DMS153 (cell line): Measurements from ENCODE around the gene TNFRSF6B.
"Not testable (repeated sequence)": the region's sequence is repeated elsewhere in the genome, so short reads cannot be mapped to it uniquely, and the experiment has no call there.

Source experiments
- DNase-seq: peaks from one replicate; lab custom pipeline; 2025; lab: John Stamatoyannopoulos, UW

The TNFRSF6B gene

DNA sequence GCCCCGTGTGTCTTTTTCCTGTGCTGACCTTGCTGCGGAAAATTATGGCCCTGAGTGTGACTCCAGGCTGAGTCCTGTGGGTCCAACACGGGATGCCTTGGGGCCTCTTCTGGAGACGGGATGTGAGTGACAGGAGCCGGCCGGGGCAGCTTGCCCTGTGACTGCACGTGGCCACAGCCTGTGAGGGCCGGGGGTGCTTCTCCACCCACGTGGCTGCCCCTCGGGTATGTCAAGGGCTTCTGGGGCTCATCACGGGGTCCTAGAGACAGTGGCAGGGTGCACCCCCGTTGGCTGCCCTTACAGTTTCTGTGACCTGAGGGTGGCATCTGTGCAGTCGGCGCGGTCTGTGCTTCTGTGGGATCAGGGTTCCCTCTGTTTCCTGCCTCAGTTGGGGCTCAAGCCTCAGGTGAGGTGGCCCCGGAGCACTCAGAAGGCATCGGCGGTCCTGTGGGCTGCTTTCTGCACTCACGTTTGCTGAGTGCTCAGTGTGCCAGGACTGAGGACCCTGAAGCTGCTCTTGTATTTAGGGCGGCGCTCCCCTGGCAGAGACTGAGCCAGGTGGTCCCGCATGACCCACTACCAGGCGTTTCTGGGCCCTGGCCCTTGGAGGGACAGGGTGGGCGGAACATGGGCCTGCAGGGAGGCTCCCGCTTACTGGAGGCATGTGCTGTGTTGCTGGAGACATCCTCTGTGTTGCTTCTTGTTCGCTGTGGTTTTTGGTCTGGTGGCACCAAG lies 33.0 kb upstream of the TNFRSF6B start:
- no peak for DNase-seq

DNA sequence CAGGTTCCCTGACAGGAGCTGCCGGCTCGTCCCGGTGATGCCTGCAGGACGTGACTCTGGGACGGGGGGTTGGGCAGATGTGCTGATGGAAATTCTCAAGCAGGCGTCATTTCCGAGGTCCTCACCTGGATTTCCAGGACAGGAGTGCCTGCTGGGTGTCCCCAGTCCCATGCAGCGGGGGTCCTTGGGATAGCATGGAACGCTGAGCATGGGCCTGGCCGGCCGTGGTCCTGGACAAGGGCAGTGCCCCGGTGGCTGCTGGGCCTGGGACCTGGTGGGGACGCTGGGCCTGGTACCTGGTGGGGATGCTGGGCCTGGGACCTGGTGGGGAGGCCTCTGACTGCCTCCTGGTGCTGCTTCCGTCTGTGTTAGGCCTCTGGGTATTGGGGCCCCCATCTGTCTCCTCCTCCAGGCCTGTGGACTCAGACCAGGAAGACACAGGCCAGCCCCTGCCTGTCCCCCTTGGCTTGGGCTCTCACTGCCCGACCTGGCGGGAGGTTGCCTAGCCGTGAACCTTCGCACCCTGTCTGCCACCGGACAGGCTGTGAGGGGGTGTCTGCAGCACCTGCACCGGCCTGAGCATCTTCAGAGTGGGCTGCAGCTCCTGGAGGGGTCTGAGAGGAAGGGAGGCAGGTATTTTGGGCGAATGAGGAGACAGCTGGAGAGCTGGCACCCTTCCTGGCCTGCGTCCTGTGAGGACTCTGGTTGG lies 32.2 kb upstream of the TNFRSF6B start:
- no peak for DNase-seq

DNA sequence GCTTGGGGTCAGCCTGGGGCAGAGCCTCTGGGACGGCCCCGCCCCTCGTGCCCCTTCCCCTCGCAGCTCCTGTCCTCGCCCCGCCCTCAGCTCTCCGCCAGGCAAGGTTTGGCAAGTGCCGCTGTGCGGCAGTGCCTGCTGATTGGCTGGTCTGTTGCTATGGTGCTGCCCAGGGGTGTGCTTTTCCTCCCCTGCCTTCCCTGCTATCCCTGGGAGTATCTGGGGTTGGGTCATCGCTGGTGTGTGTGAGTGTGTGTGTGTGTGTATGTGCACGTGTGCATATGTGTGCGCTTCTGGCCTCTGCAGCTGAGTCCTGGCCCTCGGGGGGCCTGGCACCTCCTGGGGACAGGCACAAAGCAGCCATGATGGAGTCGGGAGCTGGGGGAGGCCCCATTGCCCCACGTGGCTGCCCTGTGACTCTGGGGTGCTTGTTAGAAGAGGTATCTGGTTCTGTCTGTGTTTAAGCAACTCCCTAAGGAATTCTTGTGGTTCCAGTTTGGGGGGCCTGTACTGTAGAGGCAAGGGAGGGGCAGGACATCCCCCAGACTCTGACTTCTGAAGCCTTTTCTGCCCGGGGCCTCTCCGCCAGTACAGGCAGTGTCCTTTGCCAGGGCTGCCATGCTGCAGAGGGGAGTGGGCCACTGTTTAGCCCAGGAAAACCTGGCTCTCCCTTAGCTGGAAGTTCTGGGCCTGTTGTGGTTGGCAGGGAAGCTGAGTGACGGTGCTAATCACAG lies 31.4 kb upstream of the TNFRSF6B start:
- DNase-seq: no peak

DNA sequence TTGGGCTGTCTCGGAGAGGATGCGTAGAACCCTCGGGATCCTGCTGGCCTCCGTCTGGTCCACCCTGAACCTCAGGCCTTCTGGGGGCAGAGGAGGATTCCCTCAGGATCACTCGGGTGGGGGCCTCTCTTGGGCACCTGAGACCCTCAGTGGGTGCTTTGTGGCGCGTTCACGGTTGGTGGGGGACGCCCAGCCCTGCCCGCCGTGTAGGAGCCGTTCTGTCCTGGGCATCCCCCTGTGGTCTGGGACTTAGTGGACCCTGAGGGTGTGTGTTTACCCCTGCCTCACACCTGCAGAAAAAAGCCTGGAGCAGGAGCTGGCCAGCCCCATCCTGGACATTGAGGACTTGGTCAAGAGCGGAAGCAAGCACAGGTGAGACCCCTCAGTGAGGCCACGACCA lies 30.7 kb upstream of the TNFRSF6B start:
- DNase-seq: no peak

DNA sequence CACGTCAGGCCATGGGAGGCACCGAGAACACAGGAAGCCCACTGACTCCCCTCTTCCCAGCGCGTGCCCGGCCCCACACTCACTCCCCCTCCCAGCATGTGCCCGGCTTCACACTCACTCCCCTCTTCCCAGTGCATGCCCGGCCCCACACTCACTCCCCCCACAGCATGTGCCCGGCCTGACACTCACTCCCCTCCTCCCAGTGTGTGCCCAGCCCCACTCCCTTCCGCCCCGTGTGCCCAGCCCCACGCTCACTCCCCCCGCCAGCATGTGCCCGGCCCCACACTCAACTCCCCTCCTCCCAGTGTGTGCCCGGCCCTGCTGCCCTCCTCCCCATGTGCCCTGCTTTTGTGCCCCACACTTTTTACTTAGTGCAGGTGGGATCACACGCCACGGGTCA lies 28.6 kb upstream of the TNFRSF6B start:
- no peak for DNase-seq

DNA sequence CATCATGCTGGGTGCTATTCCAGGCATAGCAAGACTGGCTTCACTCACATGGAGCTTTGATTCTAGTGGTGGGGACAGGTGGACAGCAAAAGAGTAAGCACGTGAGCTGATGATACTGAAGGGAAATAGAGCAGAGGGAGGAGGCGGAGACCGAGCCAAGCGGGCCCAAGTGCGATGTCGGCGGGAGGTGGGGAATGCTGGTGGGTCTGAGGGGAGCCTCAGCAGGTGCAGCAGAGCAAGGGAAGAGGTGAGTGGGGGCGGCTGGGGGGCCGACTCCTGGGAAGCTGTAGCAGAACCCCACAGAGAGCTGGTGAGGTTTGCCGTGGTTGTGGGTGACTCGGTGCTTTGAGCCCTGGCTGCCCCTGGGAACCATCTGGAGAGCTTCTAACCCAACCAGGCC lies 28.1 kb upstream of the TNFRSF6B start:
- no peak for DNase-seq

DNA sequence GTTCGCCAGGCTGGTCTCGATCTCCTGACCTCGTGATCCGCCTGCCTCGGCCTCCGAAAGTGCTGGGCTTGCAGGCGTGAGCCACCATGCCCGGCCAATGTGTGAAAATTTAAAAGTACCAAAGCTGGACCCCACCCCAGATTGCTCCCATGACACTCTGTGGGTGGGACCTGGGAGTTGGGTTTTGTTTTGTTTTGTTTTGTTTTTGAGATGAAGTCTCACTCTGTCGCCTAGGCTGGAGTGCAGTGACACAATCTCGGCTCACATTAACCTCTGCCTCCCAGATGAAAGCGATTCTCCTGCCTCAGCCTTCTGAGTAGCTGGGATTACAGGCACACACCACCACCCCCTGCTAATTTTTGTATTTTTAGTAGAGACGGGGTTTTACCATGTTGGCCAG lies 24.8 kb upstream of the TNFRSF6B start:
- not testable (repeated sequence) for DNase-seq

DNA sequence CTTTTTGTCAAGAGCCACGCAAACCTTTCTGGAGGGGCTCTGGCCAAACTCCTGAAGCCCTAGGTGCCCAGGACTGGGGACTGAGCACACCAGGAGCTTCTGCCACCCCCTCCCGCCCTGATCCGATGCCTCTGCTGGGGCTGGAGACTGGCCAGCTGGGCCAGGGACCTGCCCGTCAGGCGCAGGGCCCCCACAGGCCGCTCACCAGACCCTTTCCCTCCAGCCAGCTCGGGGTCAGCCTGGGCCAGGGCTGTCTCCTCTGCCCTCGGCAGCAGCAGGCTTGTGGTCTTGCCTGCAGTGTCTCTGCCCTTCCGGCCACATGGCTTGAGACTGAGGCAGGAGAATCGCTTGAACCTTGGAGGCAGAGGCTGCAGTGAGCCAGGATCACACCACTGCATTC lies 23.8 kb upstream of the TNFRSF6B start:
- DNase-seq: no peak

DNA sequence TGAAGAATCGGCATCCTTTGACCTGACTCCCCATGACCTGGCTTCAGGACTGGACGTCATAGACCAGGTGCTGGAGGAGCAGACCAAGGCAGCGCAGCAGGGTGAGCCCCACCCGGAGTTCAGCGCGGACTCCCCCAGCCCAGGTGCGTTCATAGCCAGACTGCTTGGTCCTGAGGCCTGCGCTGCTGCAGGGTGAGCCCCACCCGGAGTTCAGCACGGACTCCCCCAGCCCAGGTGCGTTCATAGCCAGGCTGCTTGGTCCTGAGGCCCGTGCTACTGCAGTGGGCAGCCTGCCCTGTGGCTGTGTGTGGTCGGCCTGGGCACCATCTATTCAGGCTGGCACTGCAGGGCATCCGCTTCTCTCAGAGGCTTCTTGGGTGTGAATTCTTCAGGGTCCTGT lies 22.5 kb upstream of the TNFRSF6B start:
- DNase-seq: no peak

DNA sequence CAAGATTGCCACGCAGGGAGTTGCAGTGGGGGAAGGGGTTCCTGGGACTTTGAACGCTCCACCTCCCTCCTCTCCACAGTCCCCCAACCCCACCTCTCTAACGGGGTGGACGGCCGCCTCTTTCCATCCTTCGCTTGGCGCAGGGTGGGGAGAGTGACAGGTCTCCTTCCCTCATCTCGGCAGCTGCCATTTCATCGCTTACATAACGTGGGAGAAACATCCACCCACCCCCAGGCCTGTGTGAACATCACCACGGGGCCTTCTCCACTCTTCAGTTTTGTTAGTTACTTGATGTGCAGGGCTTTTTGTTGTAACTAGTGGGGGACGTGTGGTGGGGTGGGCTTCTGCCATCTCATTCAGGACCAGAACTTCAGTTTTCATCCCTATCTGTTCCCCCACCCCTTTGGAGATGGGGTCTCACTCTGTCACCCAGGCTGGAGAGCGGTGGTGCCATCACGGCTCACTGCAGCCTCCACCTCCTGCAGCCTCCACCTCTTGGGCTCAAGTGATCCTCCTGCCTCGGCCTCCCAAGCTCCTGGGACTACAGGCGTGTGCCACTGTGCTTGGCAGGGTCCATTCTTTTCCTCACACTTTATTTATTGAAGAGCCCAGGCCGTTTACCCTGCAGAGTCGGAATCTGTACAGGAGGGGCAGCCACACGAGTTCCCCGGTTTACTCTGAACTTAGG lies 20.6 kb upstream of the TNFRSF6B start:
- no peak for DNase-seq

DNA sequence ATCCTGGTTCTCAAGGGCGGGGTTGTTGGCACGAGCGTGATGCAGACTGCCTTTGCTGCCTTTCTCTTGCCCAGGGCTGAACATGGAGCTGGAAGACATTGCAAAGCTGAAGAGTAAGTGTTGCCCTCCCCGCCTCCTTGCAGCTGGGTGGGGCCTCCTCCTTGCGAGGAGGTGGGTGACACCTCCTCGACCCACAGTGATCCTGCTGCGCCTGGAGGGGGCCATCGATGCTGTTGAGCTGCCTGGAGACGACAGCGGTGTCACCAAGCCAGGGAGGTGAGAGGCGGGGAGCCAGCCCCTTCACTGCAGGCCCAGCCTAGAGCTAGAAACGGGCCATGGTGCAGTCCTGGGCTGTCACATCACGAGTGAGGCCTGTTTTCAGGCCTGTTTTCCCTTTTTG lies 18.4 kb upstream of the TNFRSF6B start:
- no peak for DNase-seq

DNA sequence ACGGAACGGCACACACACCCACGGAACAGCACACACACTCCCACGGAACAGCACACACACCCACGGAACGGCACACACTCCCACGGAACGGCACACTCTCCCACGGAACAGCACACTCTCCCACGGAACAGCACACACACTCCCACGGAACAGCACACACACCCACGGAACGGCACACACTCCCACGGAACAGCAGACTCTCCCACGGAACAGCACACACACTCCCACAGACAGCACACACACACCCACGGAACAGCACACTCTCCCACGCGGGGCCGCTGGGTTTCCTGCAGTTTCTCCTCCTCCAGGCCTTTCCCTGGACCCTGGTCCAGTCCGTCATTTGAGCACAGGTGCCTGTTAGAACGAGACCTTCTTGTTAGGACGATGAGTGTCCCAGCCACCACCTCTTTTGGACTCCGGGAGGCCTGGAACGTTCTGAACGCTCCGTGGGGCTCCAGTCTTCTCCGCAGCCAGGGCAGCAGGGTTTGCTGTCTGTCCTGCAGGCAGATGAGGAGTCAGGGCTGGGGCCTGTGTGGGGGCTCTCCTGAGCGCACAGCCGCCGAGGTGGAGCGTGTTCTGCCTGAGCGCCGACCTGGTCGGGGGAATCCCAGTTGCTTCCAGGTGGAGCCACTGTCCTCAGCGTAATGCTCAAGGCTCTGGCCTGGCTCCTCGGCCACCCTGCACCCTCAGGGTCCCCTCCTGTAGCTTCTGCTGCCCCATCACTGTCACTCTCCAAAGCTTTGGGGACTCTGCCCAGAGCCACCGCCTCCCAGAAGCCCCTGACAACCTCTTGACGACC lies 17.6 kb upstream of the TNFRSF6B start:
- DNase-seq: no peak

DNA sequence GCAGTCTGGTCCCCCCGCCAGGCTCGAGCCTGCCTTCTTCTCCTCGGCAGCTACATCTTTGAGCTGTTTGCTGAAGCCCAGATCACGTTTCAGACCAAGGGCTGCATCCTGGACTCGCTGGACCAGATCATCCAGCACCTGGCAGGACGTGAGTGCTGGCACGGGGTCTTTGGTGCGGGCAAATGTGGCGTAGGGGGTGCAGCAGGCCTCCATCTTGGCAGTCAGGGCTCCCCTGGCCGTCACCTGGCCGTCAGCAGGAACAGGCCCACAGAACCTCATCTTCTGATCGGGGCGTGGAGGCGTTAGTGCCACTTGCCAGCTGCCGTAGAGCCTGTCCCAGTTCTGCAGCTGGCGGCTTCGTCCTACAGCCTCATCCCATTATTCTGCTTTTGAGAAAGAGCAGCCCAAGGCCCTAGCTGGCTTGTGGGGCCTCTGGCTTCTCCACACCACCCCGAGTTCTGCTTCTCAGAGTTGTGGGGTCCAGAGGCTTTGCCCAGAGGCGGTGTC lies 16.6 kb upstream of the TNFRSF6B start:
- DNase-seq: no peak

DNA sequence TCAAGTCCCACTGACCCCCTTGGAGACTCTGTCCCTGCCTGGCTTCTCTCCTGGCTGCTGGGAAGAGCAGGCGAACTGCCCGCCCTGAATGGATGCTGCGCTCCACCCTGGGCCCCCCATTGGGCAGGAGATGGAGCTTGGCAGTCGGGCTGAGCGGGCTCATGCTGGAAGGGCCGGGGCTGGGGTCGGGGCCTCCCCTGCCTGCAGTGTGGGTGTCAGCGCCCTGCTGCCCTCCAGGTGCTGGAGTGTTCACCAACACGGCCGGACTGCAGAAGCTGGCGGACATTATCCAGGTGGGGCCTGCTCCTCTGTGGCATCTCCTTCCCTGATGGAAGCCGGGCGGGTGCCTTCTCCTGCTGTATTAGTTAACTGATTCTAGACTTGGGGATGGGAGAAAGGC lies 16.0 kb upstream of the TNFRSF6B start:
- DNase-seq: no peak

DNA sequence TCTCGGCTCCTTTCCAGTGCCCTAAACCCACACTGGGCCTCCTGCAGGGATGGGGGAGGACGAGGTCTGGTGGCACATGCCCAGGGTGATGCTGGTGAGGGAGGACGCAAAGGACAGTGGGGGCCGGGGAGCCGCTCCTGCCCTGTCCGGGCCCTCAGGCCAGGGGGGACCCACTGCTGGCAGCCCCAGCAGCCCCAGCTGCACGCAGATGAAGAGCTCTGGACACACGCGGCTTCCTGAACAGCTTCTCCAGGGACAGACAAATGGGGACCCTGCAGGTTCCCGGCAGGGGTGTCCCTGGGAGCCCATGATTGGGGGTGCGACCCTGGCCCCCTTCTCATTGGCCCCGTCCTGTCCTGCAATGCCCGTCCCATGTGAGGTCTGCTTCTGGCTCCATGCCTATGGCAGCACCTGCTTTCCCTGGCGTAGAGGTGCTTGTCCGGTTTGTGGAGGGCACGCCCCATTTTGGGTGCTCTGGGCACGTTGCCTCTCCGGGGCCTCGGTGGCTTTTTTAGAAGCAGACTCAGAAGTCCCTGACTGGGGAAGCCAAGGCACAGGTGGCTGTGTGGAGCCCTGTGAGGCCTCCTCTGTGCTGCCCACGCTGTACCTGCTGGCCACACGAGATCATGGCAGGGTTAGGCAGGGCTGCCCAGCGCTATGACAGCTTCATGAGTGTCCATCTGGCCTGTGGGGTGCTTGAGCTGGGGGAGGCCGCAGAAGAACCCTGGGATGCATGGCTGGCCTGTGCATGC lies 15.4 kb upstream of the TNFRSF6B start:
- no peak for DNase-seq

DNA sequence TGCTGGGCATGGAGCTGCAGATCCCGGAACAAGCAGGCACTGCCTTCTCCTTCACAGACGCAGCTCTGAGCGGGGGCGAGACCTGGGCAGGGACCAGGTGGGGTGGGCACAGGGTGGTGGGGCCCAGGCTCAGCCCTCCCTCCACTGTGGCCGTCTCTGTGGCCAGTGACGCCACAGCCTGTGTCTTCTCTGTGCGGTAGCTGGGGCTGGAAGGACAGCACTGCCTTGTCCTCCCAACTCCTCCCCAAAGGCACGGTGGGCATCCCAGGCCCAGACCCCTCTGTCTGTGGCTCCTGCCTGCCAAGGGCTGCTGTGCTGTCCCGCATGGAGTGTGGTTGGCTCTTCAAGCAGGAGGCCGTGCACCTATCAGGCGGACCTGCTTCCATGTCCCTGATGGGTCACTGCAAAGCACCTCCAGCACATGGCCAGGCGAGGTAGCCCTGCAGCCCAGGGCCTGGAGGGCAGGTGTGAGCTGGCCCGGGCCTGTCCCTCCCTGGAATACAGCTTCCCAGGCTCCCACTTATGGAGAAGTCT lies 14.8 kb upstream of the TNFRSF6B start:
- DNase-seq: no peak

DNA sequence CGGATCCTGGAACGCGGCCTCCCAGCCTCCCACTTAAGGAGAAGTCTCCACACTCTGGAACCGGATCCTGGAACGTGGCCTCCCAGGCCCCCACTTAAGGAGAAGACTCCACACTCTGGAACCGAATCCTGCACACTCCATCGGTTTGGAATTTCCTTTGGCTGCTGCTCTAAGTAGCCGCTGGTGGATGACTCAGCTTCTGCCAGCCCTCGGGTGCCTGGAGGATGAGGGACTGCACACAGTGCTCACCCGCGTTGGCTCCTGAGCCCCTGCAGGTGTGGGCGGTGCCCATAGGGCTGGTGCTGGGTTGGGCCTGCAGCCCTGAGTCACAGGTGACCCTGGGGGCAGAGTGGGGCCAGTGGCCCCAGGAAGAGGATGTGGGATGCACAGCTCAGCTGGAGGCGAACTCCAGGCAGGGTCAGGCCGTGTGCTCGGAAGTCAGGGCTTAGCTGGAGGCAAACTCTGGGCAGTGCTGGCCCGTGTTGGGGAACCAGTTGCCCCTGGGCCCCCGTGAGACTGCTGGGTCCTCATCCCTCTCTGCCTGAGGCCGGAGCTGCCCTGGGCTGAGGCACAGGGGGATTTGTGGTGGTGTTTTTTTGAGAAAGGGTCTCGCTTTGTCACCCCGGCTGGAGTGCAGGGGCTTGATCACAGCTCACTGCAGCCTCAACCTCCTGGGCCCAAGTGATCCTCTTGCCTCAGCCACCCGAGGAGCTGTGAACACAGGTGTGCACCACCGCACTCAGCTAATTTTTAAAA lies 13.9 kb upstream of the TNFRSF6B start:
- DNase-seq: no peak

DNA sequence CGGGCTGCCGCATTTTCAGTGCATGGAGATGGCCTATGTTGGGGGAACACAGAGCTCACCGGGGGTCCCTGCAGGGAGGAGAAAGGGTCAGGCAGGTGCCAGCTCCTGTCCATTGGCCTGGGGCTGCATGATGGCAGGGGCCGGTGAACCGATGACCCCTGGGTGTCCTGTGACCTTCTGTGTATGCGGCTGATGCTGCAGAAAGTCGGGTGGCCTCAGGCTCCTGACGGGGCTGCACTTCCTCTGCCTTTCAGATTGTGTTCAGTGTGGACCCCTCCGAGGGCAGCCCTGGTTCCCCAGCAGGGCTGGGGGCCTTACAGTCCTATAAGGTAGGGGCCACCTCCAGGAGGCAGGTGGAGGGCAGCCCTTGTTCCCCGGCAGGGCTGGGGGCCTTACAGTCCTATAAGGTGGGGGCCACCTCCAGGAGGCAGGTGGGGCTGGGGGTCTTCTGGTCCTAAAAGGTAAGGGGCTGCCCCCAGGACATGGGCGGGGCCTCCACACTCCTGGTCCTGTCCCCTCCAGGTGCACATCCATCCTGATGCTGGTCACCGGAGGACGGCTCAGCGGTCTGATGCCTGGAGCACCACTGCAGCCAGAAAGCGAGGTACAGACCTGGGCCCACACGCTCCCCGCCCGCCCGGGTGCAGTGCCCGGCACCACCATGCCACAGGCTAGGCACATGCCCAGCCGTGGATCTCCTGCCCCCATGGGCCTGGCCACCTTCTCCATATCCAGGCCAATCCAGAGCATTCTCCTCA lies 11.0 kb upstream of the TNFRSF6B start:
- no peak for DNase-seq

DNA sequence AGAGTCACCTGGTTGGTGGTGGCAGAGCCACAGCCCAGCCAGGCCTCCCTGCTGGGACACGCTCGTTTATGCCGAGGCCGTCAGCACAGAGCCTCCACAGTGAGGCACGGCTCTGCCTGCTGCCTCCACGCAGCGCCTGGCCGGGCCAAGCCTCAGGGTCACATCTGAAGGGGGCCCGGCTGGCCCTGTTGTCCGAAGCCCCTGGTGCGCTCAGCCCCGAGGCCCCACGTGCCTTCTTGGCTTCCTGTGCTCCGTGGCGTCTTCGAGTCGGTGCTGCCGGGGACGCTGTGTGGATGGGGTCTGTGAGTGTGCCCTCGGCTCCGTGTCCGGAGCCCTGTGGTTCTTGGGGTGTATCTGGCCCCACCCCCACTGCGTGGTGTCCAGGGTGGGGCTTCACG lies 10.4 kb upstream of the TNFRSF6B start:
- DNase-seq: no peak
